ENCODE measurements around the gene IL4I1. TPM values are rescaled to one million over a fixed set of nuclear protein-coding genes. Genes with fewer than 3 reads are reported as not detected.

IL4I1 gene
- total RNA-seq, 1 donor from 2014 or later, result 0.58 TPM

DNA sequence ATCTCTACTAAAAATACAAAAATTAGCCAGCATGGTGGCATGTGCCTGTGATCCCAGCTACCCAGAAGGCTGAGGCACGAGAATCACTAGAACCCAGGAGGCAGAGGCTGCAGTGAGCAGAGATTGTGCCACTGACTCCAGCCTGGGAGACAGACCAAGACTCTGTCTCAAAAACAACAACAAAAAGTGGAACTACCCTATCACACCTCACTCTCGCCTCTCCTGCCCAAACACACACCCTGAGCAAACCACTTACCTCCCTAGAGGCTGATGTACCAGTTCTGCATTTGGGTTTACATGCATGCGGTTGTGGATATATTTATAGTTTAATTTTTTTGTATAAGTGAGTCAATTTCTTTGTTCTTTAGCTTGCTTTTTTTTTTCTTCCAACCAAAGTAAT, 53.4 kb downstream of the IL4I1 start:
- no peak for TF ChIP-seq CTCF (conservative IDR thresholded peaks at IDR 0.05)
- H3K27me3 Mint-ChIP-seq, result no peaks in the 10 kb centered on the region
- H3K9me3 Mint-ChIP-seq, result no peaks in the 10 kb centered on the region
- no peak for DNase-seq (ENCODE audit: extremely low spot score, unreplicated experiment)
- no peak overlapping the region for H3K4me3 Mint-ChIP-seq
- H3K36me3 Mint-ChIP-seq, result peaks cover 17% of the 10 kb centered on the region
- H3K4me1 Mint-ChIP-seq (ENCODE audit: unreplicated experiment), result no peaks in the 10 kb centered on the region
- H3K27ac Mint-ChIP-seq, result no peak overlapping the region

DNA sequence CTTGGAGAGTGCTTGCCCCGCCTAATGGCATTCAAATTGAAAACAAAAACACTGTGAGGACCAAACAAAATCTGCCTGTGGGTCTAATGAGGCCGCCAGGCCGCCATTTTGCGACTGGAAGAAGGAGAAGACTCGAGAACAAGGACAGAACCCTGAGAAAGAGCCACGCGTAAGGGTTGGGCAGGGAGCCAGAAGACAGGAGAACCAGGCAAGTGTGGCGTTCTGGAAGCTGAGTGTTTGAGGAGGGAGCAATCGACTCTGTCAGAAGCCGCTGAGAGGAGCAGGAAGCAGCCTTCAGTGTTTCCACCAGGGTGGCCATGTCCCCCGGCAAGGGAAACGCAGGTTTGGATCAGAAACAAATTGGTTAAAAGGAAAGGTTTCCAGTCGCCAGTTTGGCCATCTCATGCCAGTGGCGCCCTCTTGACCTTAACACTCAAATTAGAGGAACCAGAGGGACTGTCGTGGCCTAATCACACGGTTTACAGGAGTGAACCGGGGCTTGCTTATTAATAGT, 55.9 kb downstream of the IL4I1 start:
- Mint-ChIP-seq H3K27ac (no peak overlapping the region), H3K36me3 (peaks cover 30% of the 10 kb centered on the region), H3K27me3 (no peaks in the 10 kb centered on the region), H3K4me1 (ENCODE audit: unreplicated experiment) (peaks cover 4% of the 10 kb centered on the region), H3K9me3 (no peaks in the 10 kb centered on the region), H3K4me3 (no peak overlapping the region)
- no peak for DNase-seq (ENCODE audit: extremely low spot score, unreplicated experiment)
- no peak for TF ChIP-seq CTCF (conservative IDR thresholded peaks at IDR 0.05)

DNA sequence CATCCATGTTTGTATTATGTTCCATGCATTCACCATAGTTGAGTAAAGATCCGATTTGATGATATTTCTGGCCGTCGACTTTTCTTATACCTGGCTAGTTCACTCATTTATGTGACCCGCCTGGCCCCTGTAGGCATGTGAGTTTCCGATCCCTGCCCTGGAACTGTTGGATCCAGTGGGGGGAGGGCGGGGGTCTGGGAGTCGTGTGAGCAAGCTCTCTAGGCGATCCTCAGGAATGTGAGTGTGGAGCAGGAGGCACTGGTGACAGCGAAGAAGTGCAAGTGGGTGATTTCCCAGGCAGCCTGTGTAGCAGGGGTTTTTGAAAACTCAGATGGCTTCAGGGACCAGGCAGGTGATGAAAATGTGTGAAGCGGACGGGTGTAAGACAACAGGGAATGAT, 56.4 kb downstream of the IL4I1 start:
- Mint-ChIP-seq H3K4me3 (no peak overlapping the region), H3K9me3 (no peaks in the 10 kb centered on the region), H3K4me1 (ENCODE audit: unreplicated experiment) (peaks cover 4% of the 10 kb centered on the region), H3K27ac (no peak overlapping the region), H3K27me3 (no peaks in the 10 kb centered on the region), H3K36me3 (peaks cover 30% of the 10 kb centered on the region)
- DNase-seq (ENCODE audit: extremely low spot score, unreplicated experiment), result no peak
- TF ChIP-seq CTCF (conservative IDR thresholded peaks at IDR 0.05), result no peak

- no peak for TF ChIP-seq CTCF (conservative IDR thresholded peaks at IDR 0.05)
- DNase-seq (ENCODE audit: extremely low spot score, unreplicated experiment), result no peak
- no peaks in the 10 kb centered on the region for H3K9me3 Mint-ChIP-seq
- H3K4me1 Mint-ChIP-seq (ENCODE audit: unreplicated experiment), result peaks cover 4% of the 10 kb centered on the region
- H3K4me3 Mint-ChIP-seq, result no peak overlapping the region
- H3K27ac Mint-ChIP-seq, result no peak overlapping the region
- peaks cover 30% of the 10 kb centered on the region for H3K36me3 Mint-ChIP-seq
- H3K27me3 Mint-ChIP-seq, result no peaks in the 10 kb centered on the region
These were observed 57.0 kb downstream of the IL4I1 start for GRCh38 chr19:49839713-49840112.

Small RNA genes lying within 50 kb of the gene (microRNA-seq; reads per million reads assigned to microRNA genes)
- 3.3 reads per million, percentile 8 among the genes with 10 or more reads in this experiment for gene MIR4749
- gene MIR4750, result 3.9 reads per million, percentile 13 among the genes with 10 or more reads in this experiment

Other genes starting within 250 kb of the IL4I1 start
- gene IRF3, start 231.0 kb downstream of the IL4I1 start, total RNA-seq (ENCODE audit: low replicate concordance), result 81.4 and 86.6 TPM in 2 replicates
- gene BCL2L12, start 231.0 kb downstream of the IL4I1 start, total RNA-seq (ENCODE audit: low replicate concordance), result 40.8 and 49.2 TPM in 2 replicates
- gene PRMT1, start 219.6 kb downstream of the IL4I1 start, total RNA-seq (ENCODE audit: low replicate concordance), result 131 and 195 TPM in 2 replicates
- 1.7 and 3.2 TPM in 2 replicates for gene ADM5, start 207.3 kb downstream of the IL4I1 start, total RNA-seq (ENCODE audit: low replicate concordance)
- gene CPT1C, start 205.8 kb downstream of the IL4I1 start, total RNA-seq (ENCODE audit: low replicate concordance), result 7.8 and 65.0 TPM in 2 replicates
- not detected in 2 replicates for gene TSKS, start 133.6 kb downstream of the IL4I1 start, total RNA-seq (ENCODE audit: low replicate concordance)
- 75.2 and 82.9 TPM in 2 replicates for gene AP2A1, start 129.9 kb downstream of the IL4I1 start, total RNA-seq (ENCODE audit: low replicate concordance)
- 26.8 and 29.3 TPM in 2 replicates for gene FUZ, start 83.6 kb downstream of the IL4I1 start, total RNA-seq (ENCODE audit: low replicate concordance)
- 88.5 and 88.9 TPM in 2 replicates for gene MED25, start 78.6 kb downstream of the IL4I1 start, total RNA-seq (ENCODE audit: low replicate concordance)
- 248 and 388 TPM in 2 replicates for gene PTOV1, start 45.7 kb downstream of the IL4I1 start, total RNA-seq (ENCODE audit: low replicate concordance)
- 72.3 and 125 TPM in 2 replicates for gene PNKP, start 29.3 kb downstream of the IL4I1 start, total RNA-seq (ENCODE audit: low replicate concordance)
- 35.8 and 40.1 TPM in 2 replicates for gene AKT1S1, start 19.5 kb downstream of the IL4I1 start, total RNA-seq (ENCODE audit: low replicate concordance)
- 33.9 and 45.9 TPM in 2 replicates for gene TBC1D17, start 19.2 kb downstream of the IL4I1 start, total RNA-seq (ENCODE audit: low replicate concordance)
- 18.1 and 21.4 TPM in 2 replicates for gene ATF5, start 32.3 kb upstream of the IL4I1 start, total RNA-seq (ENCODE audit: low replicate concordance)
- gene NUP62, start 32.6 kb upstream of the IL4I1 start, total RNA-seq (ENCODE audit: low replicate concordance), result 77.4 and 88.8 TPM in 2 replicates
- 0.27 and 0.36 TPM in 2 replicates for gene SIGLEC11, start 64.3 kb upstream of the IL4I1 start, total RNA-seq (ENCODE audit: low replicate concordance)
- gene VRK3, start 128.5 kb upstream of the IL4I1 start, total RNA-seq (ENCODE audit: low replicate concordance), result 44.6 and 51.9 TPM in 2 replicates
- 13.4 and 14.3 TPM in 2 replicates for gene ZNF473, start 129.1 kb upstream of the IL4I1 start, total RNA-seq (ENCODE audit: low replicate concordance)

Data from type B pancreatic cell (in vitro differentiated cells).